Sciatic nerve (tissue), 2 donors: ENCODE measurements around the gene ST6GALNAC5. TPM values are rescaled to one million over a fixed set of nuclear protein-coding genes. Genes with fewer than 3 reads are reported as not detected.
"Not testable (repeated sequence)": the region's sequence is repeated elsewhere in the genome, so short reads cannot be mapped to it uniquely, and the experiment has no call there.

Source experiments
- ATAC-seq: fragments of 200-7000 bp; cut with Tn5 transposase; one replicate; pipeline ENCODE4 v1.9.1; 2020; ENCODE audit warnings: mild to moderate bottlenecking, moderate library complexity
- DNase-seq: peaks from one replicate; pipeline ENCODE4 v3.0.0-alpha.2; 2020; ENCODE audit warnings: low spot score
- intact Hi-C: fragments of 100-400 bp; cut with DNase I; formaldehyde crosslinking; loops from one replicate; pipeline ENCODE4 v1.14.2; 2022
- total RNA-seq: library from RNA; stranded (reverse); fragmentation: NEBNext Ultra II Directional; extraction: Animal tissue kit (Norgen Biotek cat#: 25700); gene quantifications from one replicate; pipeline ENCODE4 v1.2.1, GENCODE V29; 2021
- donor health status: DM: no; HTN: no; CAD: no.
- donor health status: DM: no; HTN: no; CAD: no.

ST6GALNAC5 gene
- total RNA-seq, 1 donor from 2014 or later = 20.0 TPM

DNA sequence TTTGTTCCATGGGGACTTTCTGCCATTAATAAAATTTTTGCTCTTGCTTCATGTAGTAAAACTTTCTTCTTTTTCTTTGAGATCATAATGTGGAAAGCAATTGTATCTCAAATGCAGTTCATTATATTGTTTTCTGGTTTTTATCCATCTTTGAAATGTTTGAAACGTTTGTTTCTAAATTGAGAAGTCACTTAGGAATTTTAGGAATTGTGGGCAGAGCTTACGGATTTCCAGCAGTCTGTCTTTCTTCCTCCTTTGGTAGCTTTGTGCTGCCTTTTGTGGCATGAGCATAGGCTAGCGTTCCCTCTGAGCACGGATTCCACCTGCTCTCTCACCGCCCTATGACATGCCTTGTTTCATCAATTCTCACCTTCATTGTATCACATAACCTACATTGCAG lies 2.9 kb upstream of the ST6GALNAC5 start:
- no peak for DNase-seq
- ATAC-seq = no peak
- intact Hi-C loops = no loop called here

DNA sequence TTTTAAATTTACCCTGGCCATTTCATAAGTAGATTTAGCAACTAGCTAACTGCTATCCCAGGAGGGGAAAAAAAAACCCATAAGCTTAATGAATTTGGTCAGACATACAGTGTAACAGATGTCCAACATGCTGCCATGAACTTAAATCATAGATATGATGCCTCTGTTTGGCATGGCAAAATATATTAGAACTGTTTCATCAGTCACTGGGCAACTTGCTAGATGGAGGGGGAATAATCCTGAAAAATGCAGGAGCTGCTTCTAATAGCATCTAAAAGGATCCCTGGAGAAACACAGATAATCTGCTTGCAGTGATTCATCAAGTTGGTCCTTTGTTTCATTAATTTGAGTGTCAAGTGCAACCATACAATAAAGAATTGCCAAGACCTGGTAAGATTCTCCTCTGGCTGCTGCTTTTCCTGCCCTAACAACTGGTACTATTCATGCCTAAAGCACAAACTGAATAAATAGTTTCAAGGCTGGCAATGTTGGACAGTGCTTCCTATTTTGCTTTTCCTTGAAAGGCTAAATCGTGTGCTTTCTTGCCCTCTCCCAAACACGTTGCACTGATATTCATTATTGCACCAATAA lies 1.5 kb upstream of the ST6GALNAC5 start:
- DNase-seq = no peak
- ATAC-seq = no peak
- intact Hi-C loops = no loop called here

DNA sequence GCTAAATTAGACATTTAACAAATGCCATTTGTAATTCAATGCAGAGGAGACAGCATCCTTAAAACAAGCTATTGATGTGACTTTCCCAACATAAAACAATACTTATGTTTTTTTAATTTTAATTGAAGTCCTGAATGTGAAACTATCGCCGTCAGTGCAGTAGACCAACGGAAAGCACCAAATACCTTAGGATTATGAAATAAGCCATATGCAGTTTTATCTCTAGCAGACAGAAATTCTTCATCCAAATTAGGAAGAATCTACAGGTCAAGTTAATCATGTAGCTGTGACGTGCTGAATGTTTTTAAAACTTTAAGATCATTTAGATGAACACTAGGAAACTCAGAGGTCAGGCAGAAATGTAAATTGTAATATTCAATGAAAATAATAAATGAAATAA lies 714 bp upstream of the ST6GALNAC5 start:
- no peak for DNase-seq
- no peak for ATAC-seq
- intact Hi-C loops = no loop called here

DNA sequence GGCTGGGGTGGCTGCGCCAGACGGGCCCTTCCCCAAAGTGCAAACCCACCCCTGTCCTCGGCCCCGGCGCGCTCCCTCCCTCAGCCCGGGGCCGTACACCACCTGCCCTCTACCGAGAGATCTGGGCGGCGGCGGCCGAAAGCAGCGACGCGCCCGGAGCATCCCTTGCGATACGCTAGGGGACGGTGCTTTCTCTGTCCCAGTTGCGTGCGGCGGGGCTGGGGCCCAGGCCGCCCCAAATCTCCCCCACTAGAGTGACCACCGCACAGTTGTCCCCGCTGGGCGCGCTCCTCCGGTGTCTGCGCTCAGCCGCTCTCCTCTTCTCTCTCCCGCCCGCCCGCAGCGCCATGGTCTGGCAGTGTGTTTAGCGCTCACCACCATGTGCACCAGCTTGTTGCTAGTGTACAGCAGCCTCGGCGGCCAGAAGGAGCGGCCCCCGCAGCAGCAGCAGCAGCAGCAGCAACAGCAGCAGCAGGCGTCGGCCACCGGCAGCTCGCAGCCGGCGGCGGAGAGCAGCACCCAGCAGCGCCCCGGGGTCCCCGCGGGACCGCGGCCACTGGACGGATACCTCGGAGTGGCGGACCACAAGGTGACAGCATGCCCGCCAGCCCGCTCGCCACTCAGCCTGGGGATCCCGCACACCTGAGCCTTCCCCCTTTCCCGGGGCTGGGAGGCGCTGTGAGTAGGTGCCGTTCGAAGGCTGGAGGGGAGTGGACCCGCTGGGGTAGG lies 1.0 kb downstream of the ST6GALNAC5 start:
- ATAC-seq (peak; percentile 84), DNase-seq (peak; percentile 69)
- intact Hi-C loops = no loop called here

DNA sequence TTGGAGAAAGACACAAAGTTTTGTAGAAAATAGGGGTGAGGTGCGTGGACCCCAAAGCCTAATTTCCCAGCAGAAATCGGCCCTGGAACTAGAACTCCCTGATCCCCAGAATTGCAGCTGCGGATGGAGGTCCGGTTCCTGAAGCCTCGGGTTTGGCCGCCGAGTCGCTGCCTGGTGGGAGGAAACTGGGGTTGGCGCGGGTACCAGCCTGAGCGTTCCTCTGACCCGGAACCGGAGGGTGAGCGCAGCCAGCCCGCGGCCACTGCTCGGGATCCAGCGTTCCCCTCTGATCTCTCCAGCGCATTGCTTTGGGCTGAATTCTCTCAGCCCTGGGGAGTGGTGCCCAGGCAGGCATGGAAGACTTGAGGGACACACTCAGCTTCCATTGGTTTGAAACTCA lies 1.6 kb downstream of the ST6GALNAC5 start:
- DNase-seq = peak; percentile 61
- intact Hi-C loops = no loop called here
- peak; percentile 20 for ATAC-seq

DNA sequence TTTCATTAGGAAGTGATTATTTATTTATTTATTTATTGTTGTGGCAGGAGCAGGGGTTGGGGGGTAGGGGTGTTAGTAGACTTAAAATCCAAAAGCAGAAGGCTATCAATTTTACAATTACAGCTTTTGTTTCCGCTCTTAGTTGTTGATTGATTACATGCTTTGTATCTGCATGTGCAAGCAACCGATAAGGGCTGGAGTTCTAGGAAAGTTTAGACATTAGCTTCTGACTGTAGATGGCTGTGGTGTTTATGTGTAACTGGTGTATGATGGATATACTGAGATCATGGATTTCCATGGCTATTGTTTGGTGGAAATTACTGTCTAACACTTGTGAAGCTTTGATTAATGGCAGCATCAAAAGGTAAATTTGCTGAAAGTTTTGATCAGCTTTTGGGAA lies 2.8 kb downstream of the ST6GALNAC5 start:
- no peak for DNase-seq
- intact Hi-C loops = no loop called here
- ATAC-seq = no peak

DNA sequence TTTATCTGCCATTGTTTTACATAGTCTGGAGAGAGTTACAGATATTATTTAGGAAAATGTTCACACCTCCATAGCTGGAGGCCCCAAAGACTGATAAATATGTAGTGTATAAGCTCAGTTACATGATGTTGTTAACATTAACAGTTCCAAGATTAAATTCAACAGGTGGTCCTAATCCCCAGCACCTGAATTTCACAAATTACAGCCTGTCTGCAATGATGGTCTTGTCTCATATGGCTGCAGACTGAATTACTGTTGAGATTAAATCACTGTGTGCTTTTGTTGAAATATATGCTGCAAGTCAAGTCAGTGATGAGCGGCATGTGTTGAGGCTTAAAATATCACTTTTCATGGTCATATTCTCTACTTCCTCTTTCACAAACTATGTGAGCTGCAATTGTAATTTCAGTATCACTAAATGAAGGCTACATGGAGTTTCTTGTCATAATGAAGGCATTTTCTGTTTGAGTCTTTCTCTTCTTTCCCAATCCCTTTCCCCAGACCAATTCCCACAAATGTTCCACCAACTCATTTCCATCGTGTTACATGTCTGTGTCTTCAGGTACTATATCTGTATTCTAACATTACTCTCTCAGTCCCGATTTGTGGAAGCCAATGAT lies 4.2 kb downstream of the ST6GALNAC5 start:
- DNase-seq = no peak
- intact Hi-C loops = no loop called here
- ATAC-seq = no peak

DNA sequence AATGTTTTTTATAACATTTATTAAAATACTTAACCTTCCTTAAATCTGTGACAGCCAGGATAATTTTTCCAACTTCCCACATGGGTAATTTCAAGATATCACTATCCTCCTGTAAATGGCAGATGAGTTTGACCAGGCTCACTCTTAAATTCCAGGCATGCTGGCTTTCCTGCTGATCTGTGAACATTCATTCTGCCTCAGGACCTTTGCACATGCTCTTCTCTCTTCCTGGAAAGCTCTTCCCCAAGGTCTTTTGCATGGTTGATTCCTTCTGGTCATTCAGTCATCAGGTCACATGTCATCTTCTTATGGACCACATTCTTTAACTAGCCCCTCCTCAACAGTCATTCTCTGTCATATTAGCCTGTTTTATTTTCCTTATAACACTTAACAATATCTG lies 5.7 kb downstream of the ST6GALNAC5 start:
- DNase-seq (no peak), ATAC-seq (no peak)
- intact Hi-C loops = no loop called here

DNA sequence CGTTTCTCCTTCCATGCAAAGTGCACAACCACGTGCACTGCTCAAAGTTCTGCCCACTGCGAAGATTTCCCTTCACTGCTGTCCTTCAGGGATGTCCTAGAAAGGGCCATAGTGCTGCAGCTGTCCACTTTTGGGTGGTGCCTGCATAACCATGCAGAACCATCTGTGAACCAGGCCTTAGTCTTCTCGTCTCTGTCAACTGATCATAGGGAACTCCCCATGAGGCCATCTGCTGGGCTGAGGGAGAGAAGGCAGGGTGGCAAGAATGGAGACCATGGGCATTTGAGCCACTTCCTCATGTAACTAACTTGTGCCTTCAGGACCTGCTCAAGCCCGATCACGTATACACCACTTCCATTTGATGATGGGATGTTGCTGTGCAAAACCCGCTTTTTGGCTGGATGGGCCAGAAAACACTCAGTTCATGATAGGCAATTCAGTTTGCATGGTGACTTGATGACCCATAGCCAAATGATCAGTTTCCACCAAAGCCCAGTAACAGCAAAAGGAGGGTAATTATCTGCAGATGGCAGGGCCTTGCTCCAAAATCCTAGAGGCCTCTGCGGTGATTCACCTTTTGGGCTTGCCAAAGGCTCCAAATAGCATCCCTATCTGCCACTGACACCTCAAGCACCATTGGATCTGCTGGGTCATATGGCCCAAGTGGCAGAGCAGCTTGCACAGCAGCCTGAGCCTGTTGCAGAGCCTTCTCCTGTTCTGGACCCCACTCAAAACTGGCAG lies 9.5 kb downstream of the ST6GALNAC5 start:
- ATAC-seq = no peak
- intact Hi-C loops = no loop called here
- DNase-seq = no peak

DNA sequence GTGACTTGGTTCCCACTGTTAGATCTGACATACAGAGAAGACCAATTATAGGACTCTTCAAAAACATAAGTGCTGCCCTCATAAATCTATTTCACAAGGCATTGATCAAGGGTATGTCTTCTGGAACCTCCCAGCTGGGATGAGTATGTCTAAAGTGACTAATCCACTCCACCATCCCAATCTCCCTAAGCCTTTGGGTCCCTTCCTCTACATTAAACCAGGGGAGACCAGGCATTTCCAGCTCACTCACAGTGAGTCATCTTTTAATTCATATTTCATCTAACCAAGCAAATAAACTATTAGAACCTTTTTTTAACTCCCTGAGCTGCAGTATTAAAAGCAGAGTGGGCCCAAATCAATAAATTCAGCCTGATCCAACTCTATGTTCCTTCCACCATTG lies 11.7 kb downstream of the ST6GALNAC5 start:
- intact Hi-C loops, ATAC-seq: not testable (repeated sequence)

DNA sequence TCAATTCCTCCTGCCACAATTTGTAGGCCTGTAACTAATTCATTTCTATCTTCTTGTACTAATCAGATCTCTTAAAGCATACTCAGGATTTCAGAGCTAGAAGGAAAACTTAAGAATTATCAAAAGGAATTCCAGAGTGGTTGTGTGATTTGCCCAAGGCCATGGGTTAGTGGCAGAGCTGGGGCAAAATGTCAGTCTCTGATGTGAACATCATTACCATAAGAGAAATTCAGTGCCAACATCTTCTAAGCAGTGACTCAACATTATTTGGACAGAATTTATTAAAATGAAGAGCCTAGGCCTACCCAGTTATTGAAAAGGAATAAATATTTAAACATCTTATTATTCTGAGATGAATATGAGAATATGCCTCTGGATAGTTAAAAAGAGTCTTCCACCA lies 14.5 kb downstream of the ST6GALNAC5 start:
- no peak for ATAC-seq
- DNase-seq = no peak
- intact Hi-C loops = no loop called here

More for the DNA sequence above, 11.7 kb downstream of the ST6GALNAC5 start:
- DNase-seq = not testable (repeated sequence)

DNA sequence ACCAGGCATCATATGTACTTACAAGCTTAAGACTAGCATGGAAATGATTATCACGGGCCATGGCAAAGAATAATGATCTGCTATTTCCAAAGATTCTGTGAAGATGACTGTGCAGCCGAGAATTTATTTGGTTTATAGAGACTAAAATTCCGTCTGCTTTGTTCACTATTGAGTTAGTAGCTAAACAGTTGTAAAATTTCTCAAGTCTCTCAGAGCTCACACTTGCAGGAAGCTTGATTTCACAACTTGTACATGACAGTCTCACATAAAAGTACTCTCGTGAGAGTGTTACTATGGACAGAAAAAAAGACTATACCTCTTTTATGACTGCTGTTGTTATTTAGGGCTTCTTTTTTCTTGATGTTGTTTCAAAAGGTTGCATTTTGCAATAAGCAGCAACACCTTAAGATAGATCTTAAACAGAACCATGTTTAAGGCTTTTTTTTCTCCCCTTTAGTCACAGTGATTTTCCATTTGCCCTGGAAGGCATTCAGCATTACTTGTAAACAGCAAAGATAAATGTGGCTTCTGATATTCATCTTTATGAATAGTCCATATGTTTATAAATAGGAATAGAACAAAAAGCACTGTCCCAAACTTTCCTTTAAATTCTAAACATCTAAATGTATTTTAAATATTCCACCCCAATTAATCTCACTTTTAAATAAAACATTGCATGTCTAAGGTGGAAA lies 24.8 kb downstream of the ST6GALNAC5 start:
- ATAC-seq (no peak), DNase-seq (no peak)
- intact Hi-C loops = no loop called here

DNA sequence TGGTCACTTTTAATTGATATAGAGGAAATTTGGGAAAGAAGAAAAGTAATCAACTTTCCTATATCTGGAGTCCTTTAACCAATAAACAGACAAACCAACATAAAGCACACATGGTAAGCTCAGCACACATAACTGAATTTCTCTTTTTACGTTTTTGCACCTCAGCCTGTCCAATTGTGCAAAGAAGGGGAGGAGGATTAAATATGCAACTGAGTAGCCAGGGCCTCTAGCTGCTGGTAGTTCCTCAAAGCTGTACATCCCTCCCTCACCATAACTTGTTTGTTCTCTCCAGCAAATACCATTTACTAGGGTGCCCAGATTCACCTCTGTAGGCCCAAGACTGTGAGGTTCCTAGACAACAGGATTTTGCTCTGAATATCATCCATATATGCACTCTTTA lies 25.4 kb downstream of the ST6GALNAC5 start:
- intact Hi-C loops = no loop called here
- ATAC-seq (no peak), DNase-seq (no peak)

DNA sequence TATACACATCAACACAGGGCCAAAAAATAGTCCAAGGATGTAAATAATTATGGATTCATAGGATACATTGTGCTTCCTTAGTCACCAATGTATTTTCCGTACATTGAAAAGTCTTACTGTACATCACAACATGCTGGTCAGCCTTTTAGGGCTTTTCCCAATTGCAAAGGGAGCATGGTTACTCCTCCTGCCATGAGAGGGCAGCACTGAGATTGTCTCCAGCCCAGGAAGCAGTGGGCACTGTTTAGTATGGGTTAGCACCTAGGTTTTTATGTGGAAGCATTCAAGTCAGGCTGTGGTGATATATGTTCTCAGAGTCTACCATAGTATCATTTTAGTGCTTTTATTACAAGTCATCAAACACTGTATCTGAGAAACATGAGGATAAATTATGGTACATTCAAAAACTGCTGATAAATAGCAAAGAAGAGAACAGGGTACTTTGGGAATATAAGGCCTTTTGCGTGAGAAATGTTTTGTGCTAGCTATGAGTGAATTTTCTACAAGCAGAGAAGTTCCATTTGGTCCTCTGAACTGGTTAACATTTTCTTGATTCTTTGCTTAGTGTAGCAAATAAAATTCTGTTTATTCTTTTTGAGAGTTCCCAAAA lies 34.0 kb downstream of the ST6GALNAC5 start:
- intact Hi-C loops = no loop called here
- no peak for ATAC-seq
- DNase-seq = no peak

DNA sequence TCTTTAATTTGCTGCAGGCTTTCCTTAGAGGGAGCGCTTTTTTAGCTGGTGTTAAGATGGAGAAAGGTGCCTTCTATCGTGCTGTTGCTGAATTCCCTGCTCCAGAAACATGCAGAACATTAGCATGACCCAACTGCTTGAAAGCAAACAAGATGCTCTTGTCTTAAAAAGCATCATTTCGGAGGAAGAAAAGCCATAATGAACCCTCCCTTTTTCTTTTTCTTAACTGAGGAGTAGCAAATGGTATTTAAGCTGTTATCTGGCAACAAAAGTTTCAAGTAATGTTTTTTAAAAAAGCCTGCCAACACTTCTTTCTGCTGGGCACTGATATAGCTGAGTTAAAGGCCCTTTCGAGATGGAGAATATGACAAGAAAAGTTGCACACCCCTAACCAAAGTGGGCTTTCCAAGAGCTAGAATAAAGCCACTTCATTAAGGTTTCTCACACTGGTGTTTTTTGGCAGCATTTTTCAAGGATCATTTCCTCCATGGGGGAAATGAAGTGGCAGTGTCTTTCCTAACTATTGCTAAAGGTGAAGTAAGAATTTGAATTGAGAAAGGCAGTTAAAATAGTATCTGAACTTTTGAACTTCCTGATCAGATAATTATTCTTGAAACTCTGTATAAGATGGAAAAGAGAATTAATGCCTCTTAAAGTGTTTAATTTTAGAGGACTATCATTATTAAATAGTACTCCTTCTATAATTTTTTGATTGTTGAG lies 38.8 kb downstream of the ST6GALNAC5 start:
- ATAC-seq (no peak), DNase-seq (no peak)
- intact Hi-C loops = no loop called here

DNA sequence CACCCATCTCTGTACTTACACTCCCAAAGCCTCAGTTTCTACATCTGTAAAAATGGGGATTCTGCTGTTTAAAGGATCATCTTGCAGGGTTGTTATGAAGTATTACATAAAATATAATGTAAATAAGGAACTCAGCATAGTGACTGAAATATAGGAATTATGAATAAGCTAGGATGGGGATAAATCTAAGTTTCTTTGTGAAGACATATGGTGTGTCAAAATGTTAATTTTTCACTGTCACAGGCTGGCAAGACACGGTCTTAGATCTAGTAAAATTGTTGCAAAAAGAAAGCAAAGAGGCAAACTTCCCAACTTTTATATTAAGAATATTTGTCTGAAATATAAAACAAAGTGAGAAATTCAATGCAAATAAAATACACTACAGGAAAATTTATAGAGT lies 42.0 kb downstream of the ST6GALNAC5 start:
- ATAC-seq = no peak
- no peak for DNase-seq
- intact Hi-C loops = no loop called here

DNA sequence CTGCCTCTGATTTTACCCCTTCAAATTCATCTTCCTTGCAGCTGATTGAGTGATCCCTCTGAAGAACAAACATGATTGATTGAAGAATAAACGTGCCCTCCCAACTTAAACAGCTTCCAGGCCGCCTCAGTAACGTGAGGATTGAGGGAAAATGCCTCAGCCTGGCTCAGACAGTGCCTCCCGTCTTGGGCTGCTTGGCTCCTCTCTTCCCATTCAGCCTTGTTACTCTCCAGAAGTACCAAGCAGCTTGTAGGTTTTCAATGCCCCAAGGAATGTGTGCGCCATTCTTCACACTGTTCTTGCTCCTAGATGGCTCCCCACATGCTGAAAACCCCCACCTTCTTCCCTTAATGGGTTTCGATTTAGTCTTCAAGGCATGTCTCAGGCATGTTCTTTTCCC lies 51.8 kb downstream of the ST6GALNAC5 start:
- intact Hi-C loops = no loop called here
- no peak for ATAC-seq
- no peak for DNase-seq

DNA sequence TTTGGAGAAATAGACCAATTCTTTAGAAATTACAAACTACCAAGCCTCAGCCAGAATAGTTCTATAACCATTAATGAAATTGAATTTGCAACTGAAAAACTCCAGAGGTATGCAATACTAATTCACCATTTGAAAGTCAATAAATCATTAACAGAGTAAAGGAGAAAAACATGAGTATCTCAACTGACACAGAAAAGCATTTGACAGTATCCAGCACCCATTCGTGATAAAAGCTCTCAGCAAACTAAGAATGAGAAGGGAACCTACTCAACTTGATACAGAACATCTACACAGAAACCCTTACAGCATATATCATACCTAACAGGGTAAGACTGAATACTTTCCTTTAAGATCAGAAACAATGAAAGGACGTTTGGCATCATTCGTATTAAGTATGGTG lies 54.3 kb downstream of the ST6GALNAC5 start:
- intact Hi-C loops = no loop called here
- DNase-seq (no peak), ATAC-seq (no peak)
